MM.1S (cell line): ENCODE measurements around the gene CXCR2.

Experiments used
- DNase-seq: peaks from one replicate; pipeline ENCODE4 v3.0.0-alpha.2; 2015
- H2AFZ ChIP-seq: fragments of 300-600 bp; sonication (generic); 2 replicates; pipeline ENCODE4 v1.6.0; 2016; ENCODE audit warnings: antibody characterized with exemption, low read length
- H3F3A ChIP-seq: fragments of 300-600 bp; sonication (generic); 2 replicates; pipeline ENCODE4 v1.6.1; 2016; ENCODE audit warnings: mild to moderate bottlenecking, antibody characterized with exemption, low read length, moderate library complexity, mixed read lengths; ENCODE audit not compliant: insufficient read depth
- H3K27ac ChIP-seq: fragments of 300-600 bp; sonication (generic); 2 replicates; pipeline ENCODE4 v1.5.1; 2016; ENCODE audit warnings: mild to moderate bottlenecking, low read length
- H3K27me3 ChIP-seq: fragments of 300-600 bp; sonication (generic); replicated peaks from 2 replicates; pipeline ENCODE4 v1.6.0; 2016; ENCODE audit warnings: low read length; ENCODE audit not compliant: insufficient read depth
- H3K36me3 ChIP-seq: fragments of 300-600 bp; sonication (generic); replicated peaks from 2 replicates; pipeline ENCODE4 v1.6.1; 2016; ENCODE audit warnings: mild to moderate bottlenecking, low read length, mixed read lengths; ENCODE audit not compliant: insufficient read depth
- H3K4me1 ChIP-seq: fragments of 300-600 bp; sonication (generic); 2 replicates; pipeline ENCODE4 v1.6.1; 2016; ENCODE audit warnings: low read length, mixed read lengths
- H3K4me2 ChIP-seq: fragments of 300-600 bp; sonication (generic); 2 replicates; pipeline ENCODE4 v1.6.0; 2016; ENCODE audit warnings: low read depth, low read length
- H3K4me3 ChIP-seq: fragments of 300-600 bp; sonication (generic); 2 replicates; pipeline ENCODE4 v1.5.1; 2016; ENCODE audit warnings: low read length, mixed read lengths
- H3K79me2 ChIP-seq: fragments of 300-600 bp; sonication (generic); 2 replicates; pipeline ENCODE4 v1.6.1; 2016; ENCODE audit warnings: mixed run types, low read length, mixed read lengths
- H3K9ac ChIP-seq: fragments of 300-600 bp; sonication (generic); 2 replicates; pipeline ENCODE4 v1.6.1; 2016; ENCODE audit warnings: low read length, mixed read lengths
- H3K9me2 ChIP-seq: fragments of 300-600 bp; sonication (generic); replicated peaks from 2 replicates; pipeline ENCODE4 v1.6.1; 2016; ENCODE audit warnings: mild to moderate bottlenecking, low read length, mixed read lengths; ENCODE audit not compliant: insufficient read depth
- H3K9me3 ChIP-seq: fragments of 300-600 bp; sonication (generic); replicated peaks from 2 replicates; pipeline ENCODE4 v1.6.1; 2016; ENCODE audit warnings: mild to moderate bottlenecking, low read length, mixed read lengths; ENCODE audit not compliant: insufficient read depth
- H4K20me1 ChIP-seq: fragments of 300-600 bp; sonication (generic); 2 replicates; pipeline ENCODE4 v1.6.1; 2016; ENCODE audit warnings: mild to moderate bottlenecking, low read length, moderate library complexity, mixed read lengths; ENCODE audit not compliant: insufficient read depth
- CTCF ChIP-seq: fragments of 300-600 bp; sonication (generic); IDR thresholded peaks from 2 replicates; pipeline ENCODE4 v1.5.1; 2016; ENCODE audit warnings: antibody characterized with exemption, low read length, mixed read lengths
- EZH2 ChIP-seq: fragments of 300-600 bp; sonication (generic); optimal IDR thresholded peaks from 2 replicates; pipeline ENCODE3; 2017; ENCODE audit warnings: low read depth, mild to moderate bottlenecking, antibody characterized with exemption, low read length, mixed read lengths
- EZH2phosphoT487 ChIP-seq: fragments of 300-600 bp; sonication (generic); IDR thresholded peaks from 2 replicates; pipeline ENCODE4 v1.6.1; 2018; ENCODE audit warnings: antibody characterized with exemption, low read length

The CXCR2 gene

GRCh38 chr2:218137514-218137913, 11.7 kb downstream of the CXCR2 start:
- Histone ChIP-seq H3K4me1 (no peaks in the 10 kb centered on the region), H3K4me2 (no peak overlapping the region), H3K36me3 (no peaks in the 10 kb centered on the region), H3F3A (no peaks in the 10 kb centered on the region), H4K20me1 (no peaks in the 10 kb centered on the region), H3K9ac (no peak overlapping the region), H2AFZ (no peak overlapping the region), H3K9me2 (no peaks in the 10 kb centered on the region), H3K79me2 (no peaks in the 10 kb centered on the region), H3K27me3 (no peaks in the 10 kb centered on the region), H3K27ac (no peak overlapping the region), H3K9me3 (no peaks in the 10 kb centered on the region), H3K4me3 (no peak overlapping the region)
- TF ChIP-seq EZH2 = no peak
- TF ChIP-seq CTCF = no peak
- no peak for TF ChIP-seq EZH2phosphoT487
- no peak for DNase-seq

GRCh38 chr2:218138047-218138446, 12.2 kb downstream of the CXCR2 start:
- no peak overlapping the region for H3K4me3 ChIP-seq
- TF ChIP-seq EZH2phosphoT487 (no peak), EZH2 (no peak), CTCF (no peak)
- H3K79me2 ChIP-seq = no peaks in the 10 kb centered on the region
- H4K20me1 ChIP-seq = no peaks in the 10 kb centered on the region
- H3K9me3 ChIP-seq = no peaks in the 10 kb centered on the region
- no peak overlapping the region for H3K9ac ChIP-seq
- no peaks in the 10 kb centered on the region for H3F3A ChIP-seq
- no peaks in the 10 kb centered on the region for H3K27me3 ChIP-seq
- H2AFZ ChIP-seq = no peak overlapping the region
- no peaks in the 10 kb centered on the region for H3K4me1 ChIP-seq
- no peak for DNase-seq
- H3K27ac ChIP-seq = no peak overlapping the region
- H3K4me2 ChIP-seq = no peak overlapping the region
- no peaks in the 10 kb centered on the region for H3K36me3 ChIP-seq
- H3K9me2 ChIP-seq = no peaks in the 10 kb centered on the region

GRCh38 chr2:218145124-218145523, 19.3 kb downstream of the CXCR2 start:
- H3K9me2 ChIP-seq = no peaks in the 10 kb centered on the region
- H3K27ac ChIP-seq = no peak overlapping the region
- no peak overlapping the region for H2AFZ ChIP-seq
- H3K9me3 ChIP-seq = no peaks in the 10 kb centered on the region
- H3K4me3 ChIP-seq = no peak overlapping the region
- H3K9ac ChIP-seq = no peak overlapping the region
- no peaks in the 10 kb centered on the region for H3K36me3 ChIP-seq
- no peaks in the 10 kb centered on the region for H3K79me2 ChIP-seq
- H3K4me2 ChIP-seq = no peak overlapping the region
- no peaks in the 10 kb centered on the region for H3K27me3 ChIP-seq
- H3K4me1 ChIP-seq = no peaks in the 10 kb centered on the region
- H4K20me1 ChIP-seq = no peaks in the 10 kb centered on the region
- no peak for TF ChIP-seq EZH2phosphoT487
- no peak for TF ChIP-seq EZH2
- TF ChIP-seq CTCF = no peak
- H3F3A ChIP-seq = no peaks in the 10 kb centered on the region
- DNase-seq = no peak

GRCh38 chr2:218146056-218146455, 20.2 kb downstream of the CXCR2 start:
- Histone ChIP-seq H4K20me1 (no peaks in the 10 kb centered on the region), H3F3A (no peaks in the 10 kb centered on the region), H2AFZ (no peak overlapping the region), H3K9me3 (no peaks in the 10 kb centered on the region), H3K27me3 (no peaks in the 10 kb centered on the region), H3K9ac (no peak overlapping the region), H3K4me3 (no peak overlapping the region), H3K9me2 (no peaks in the 10 kb centered on the region), H3K4me1 (no peaks in the 10 kb centered on the region), H3K79me2 (no peaks in the 10 kb centered on the region), H3K36me3 (no peaks in the 10 kb centered on the region), H3K27ac (no peak overlapping the region), H3K4me2 (no peak overlapping the region)
- TF ChIP-seq EZH2 (no peak), CTCF (no peak), EZH2phosphoT487 (no peak)
- DNase-seq = no peak
